HG03064 (cell line): ENCODE measurements around the gene PPIP5K1.
A peak's percentile ranks its signal among the peaks of the same experiment; 100 is the strongest.
"Not testable (repeated sequence)": the region's sequence is repeated elsewhere in the genome, so short reads cannot be mapped to it uniquely, and the experiment has no call there.

Experiments used
- ATAC-seq: cut with Tn5 transposase; IDR thresholded peaks from one replicate; pipeline ENCODE4 v1.9.1; 2021; ENCODE audit warnings: low read depth; ENCODE audit not compliant: unreplicated experiment

Gene PPIP5K1

GRCh38 chr15:43589778-43590466 lies at the start of gene PPIP5K1:
TSS of gene PPIP5K1 (minus strand) at chr15:43590208. CDS start at chr15:43584504, 5,704 bp downstream.
- peak; percentile 82 for ATAC-seq

GRCh38 chr15:43638464-43639204 lies 48.6 kb upstream of the PPIP5K1 start:
- ATAC-seq, result not testable (repeated sequence)

GRCh38 chr15:43626937-43627336 lies 36.9 kb upstream of the PPIP5K1 start:
- not testable (repeated sequence) for ATAC-seq

GRCh38 chr15:43625106-43625505 lies 35.1 kb upstream of the PPIP5K1 start:
- ATAC-seq, result no peak

GRCh38 chr15:43622068-43622799 lies 32.2 kb upstream of the PPIP5K1 start:
- ATAC-seq, result not testable (repeated sequence)

GRCh38 chr15:43618700-43619099 lies 28.7 kb upstream of the PPIP5K1 start, which contains the start of gene STRC:
TSS of gene STRC (minus strand) at chr15:43618800. CDS start at chr15:43618722, 78 bp downstream.
- ATAC-seq, result not testable (repeated sequence)

GRCh38 chr15:43617750-43618149 lies 27.7 kb upstream of the PPIP5K1 start:
- not testable (repeated sequence) for ATAC-seq

GRCh38 chr15:43602233-43602632 lies 12.2 kb upstream of the PPIP5K1 start:
- ATAC-seq, result not testable (repeated sequence)

- not testable (repeated sequence) for ATAC-seq
Measured at GRCh38 chr15:43600200-43600599, 10.2 kb upstream of the PPIP5K1 start.

GRCh38 chr15:43599131-43599530 lies 9.1 kb upstream of the PPIP5K1 start:
- ATAC-seq, result not testable (repeated sequence)

- ATAC-seq, result not testable (repeated sequence)
Measured at GRCh38 chr15:43593328-43594190, 3.6 kb upstream of the PPIP5K1 start, which contains the start of gene CKMT1B. TSS of gene CKMT1B (plus strand) at chr15:43594027. CDS start at chr15:43594219, 192 bp downstream.

- ATAC-seq, result not testable (repeated sequence)
Measured at GRCh38 chr15:43592841-43593240, 2.8 kb upstream of the PPIP5K1 start.

- ATAC-seq, result not testable (repeated sequence)
Measured at GRCh38 chr15:43574607-43575006, 15.4 kb downstream of the PPIP5K1 start.

- ATAC-seq, result not testable (repeated sequence)
Measured at GRCh38 chr15:43566615-43567014, 23.4 kb downstream of the PPIP5K1 start.

- not testable (repeated sequence) for ATAC-seq
Measured at GRCh38 chr15:43563793-43564192, 26.2 kb downstream of the PPIP5K1 start.

GRCh38 chr15:43562753-43563152 lies 27.3 kb downstream of the PPIP5K1 start:
- ATAC-seq, result not testable (repeated sequence)

- no peak for ATAC-seq
Measured at GRCh38 chr15:43552986-43553385, 37.0 kb downstream of the PPIP5K1 start.

- no peak for ATAC-seq
Measured at GRCh38 chr15:43552256-43552655, 37.8 kb downstream of the PPIP5K1 start.

- ATAC-seq, result no peak
Measured at GRCh38 chr15:43550527-43551363, 39.3 kb downstream of the PPIP5K1 start.
